GM18507 (cell line): Measurements from ENCODE around the gene LRMDA.
"Not testable (repeated sequence)": the region's sequence is repeated elsewhere in the genome, so short reads cannot be mapped to it uniquely, and the experiment has no call there.

Experiments
- DNase-seq: peaks from one replicate; pipeline ENCODE4 v3.0.0; 2011; ENCODE audit warnings: low read depth; ENCODE audit not compliant: insufficient read length; ENCODE audit errors: extremely low spot score
- FAIRE-seq: peaks from 2 replicates; lab custom pipeline; 2011; peaks lifted over from hg19 to GRCh38; lab: Jason Lieb, UNC

The LRMDA gene

GRCh38 chr10:76584466-76584865 is 1153.0 kb downstream of the LRMDA start:
- not testable (repeated sequence) for DNase-seq, FAIRE-seq
